Fibroblast of skin of left quadriceps (primary cell): ENCODE results near the gene KRTAP4-16.
"Not testable (repeated sequence)": the region's sequence is repeated elsewhere in the genome, so short reads cannot be mapped to it uniquely, and the experiment has no call there.

ENCODE experiments used
- DNase-seq, 2 experiments: peaks; one replicate each; pipeline ENCODE4 v3.0.0-alpha.2; 2013; ENCODE audit warnings: low read depth in 2 of 2

The KRTAP4-16 gene

GRCh38 chr17:41119696-41120690 lies 18.0 kb upstream of the KRTAP4-16 start:
- not testable (repeated sequence) for DNase-seq

GRCh38 chr17:41118721-41119120 lies 16.7 kb upstream of the KRTAP4-16 start:
- DNase-seq: no peak

GRCh38 chr17:41117846-41118386 lies 15.9 kb upstream of the KRTAP4-16 start, which contains the start of gene KRTAP4-11:
Gene KRTAP4-11 (minus strand): TSS chr17:41118373. CDS start chr17:41118315, 58 bp downstream.
- not testable (repeated sequence) for DNase-seq

GRCh38 chr17:41116297-41116696 lies 14.3 kb upstream of the KRTAP4-16 start:
- peak; percentile 24 to 33 for DNase-seq

GRCh38 chr17:41111151-41111885 lies 9.3 kb upstream of the KRTAP4-16 start:
- no peak for DNase-seq

DNA sequence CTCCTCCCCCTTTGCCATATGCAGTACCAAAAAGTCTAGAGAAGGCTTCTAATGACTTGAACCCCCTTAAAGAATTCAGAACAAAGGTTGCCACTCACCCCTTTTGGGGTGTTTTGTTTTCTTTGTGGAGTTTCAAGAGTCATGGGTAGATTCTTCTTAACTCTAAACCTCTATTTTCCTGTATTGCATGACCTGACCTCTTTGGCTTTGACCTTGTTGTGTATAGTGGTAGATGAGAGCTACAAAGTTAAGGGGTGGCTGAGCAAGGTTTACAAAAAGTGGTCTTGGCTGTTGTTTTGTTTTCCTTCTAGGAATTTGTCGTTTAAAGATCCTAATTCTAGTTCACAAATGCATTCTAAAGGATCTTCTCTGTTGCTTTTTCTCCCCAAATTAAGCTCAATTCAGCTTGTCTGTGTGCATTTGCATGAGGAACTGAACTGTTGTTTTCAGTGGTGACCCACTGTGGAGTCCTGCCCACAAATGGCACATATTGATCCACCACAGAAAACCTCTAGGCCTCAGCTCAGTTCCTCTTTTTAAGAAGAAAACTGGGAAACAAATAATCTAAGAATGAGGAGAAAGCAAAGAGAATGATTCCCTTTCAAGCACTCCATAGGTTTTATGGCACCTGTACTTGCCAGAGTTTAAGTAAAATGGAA lies 6.8 kb upstream of the KRTAP4-16 start:
- DNase-seq: not testable (repeated sequence)

GRCh38 chr17:41107941-41108450 lies 6.0 kb upstream of the KRTAP4-16 start:
- DNase-seq: no peak

GRCh38 chr17:41105347-41105746 lies 3.3 kb upstream of the KRTAP4-16 start, which contains the start of gene KRTAP4-9:
Gene KRTAP4-9 (plus strand): TSS chr17:41105389. CDS start chr17:41105389, 0 bp downstream.
- not testable (repeated sequence) for DNase-seq

- DNase-seq: peak; percentile 54 to 61
These were observed 2.5 kb upstream of the KRTAP4-16 start for GRCh38 chr17:41104386-41105038.

DNA sequence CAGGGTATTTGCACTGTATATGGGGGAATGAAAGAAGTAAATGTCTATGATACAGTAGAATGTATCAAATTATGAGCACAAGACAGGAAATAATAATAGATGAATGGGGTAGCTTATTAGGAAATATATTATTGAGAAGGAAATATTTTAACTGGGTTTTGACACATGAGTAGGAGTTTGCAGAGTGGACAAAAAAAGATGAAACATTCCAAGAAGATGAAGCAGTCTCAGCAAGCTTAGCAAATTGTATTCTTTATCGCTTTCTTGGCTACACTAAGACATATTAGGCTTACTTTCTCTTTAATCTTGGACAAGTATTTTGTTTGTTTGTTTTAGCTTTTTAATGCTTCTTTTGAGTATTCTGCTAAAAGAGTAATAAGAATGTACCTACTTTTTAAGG lies 1.9 kb upstream of the KRTAP4-16 start:
- no peak for DNase-seq

- peak; percentile 68 to 69 for DNase-seq
These were observed 2.1 kb downstream of the KRTAP4-16 start for GRCh38 chr17:41099682-41100480.

DNA sequence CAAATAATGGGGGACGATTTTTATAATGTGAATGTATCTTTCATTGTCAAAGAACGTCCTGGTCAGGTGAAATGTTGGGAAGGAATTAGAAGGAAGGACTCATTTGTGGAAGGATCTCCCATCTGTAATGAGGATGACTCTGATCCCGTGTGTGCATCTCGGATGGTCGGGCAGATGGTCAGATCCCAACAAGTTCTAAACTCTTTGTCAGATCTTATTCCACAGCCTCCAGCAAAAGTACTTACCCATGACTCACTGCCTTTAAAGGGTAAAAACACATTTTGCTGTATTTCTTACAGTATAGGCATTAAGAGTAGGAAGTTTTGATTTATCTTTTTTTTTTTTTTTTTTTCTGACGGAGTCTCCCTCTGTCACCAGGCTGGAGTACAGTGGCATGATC lies 3.5 kb downstream of the KRTAP4-16 start:
- DNase-seq: no peak

DNA sequence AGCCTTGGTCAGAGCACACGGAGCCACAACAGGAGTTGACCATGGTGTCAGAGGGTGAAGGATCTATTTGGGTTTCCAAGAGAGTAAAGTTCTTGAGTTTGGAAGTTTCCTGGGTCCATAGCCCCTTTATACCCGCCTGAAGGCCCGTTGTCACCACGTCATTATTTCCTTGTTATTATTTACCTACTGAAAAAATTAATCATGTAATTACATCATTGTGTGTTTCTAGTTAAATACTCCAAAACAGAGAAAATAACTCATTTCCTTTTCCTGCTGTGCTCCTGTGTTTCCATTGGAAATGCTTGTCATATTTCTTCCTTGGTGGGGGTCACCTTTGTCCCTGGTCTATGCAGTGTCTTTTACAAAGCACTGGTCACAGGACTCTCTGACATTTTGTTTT lies 4.0 kb downstream of the KRTAP4-16 start, which contains the start of gene KRTAP4-8:
Gene KRTAP4-8 (minus strand): TSS at position 101 of the 400 bp plus-strand sequence. CDS start 58 bp downstream, at position 43.
- DNase-seq: no peak

GRCh38 chr17:41096055-41096454 lies 6.0 kb downstream of the KRTAP4-16 start:
- DNase-seq: no peak

DNA sequence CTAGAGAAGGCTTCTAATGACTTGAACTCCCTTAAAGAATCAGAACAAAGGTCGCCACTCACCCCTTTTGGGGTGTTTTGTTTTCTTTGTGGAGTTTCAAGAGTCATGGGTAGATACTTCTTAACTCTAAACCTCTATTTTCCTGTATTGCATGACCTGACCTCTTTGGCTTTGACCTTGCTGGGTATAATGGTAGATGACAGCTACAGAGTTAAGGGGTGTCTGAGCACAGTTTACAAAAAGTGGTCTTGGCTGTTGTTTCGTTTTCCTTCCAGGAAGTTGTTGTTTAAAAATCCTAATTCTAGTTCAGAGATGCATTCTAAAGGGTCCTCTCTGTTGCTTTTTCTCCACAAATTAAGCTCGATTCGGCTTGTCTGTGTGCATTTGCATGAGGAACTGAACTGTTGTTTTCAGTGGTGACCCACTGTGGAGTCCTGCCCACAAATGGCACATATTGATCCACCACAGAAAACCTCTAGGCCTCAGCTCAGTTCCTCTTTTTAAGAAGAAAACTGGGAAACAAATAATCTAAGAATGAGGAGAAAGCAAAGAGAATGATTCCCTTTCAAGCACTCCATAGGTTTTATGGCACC lies 13.2 kb downstream of the KRTAP4-16 start:
- DNase-seq: not testable (repeated sequence)

DNA sequence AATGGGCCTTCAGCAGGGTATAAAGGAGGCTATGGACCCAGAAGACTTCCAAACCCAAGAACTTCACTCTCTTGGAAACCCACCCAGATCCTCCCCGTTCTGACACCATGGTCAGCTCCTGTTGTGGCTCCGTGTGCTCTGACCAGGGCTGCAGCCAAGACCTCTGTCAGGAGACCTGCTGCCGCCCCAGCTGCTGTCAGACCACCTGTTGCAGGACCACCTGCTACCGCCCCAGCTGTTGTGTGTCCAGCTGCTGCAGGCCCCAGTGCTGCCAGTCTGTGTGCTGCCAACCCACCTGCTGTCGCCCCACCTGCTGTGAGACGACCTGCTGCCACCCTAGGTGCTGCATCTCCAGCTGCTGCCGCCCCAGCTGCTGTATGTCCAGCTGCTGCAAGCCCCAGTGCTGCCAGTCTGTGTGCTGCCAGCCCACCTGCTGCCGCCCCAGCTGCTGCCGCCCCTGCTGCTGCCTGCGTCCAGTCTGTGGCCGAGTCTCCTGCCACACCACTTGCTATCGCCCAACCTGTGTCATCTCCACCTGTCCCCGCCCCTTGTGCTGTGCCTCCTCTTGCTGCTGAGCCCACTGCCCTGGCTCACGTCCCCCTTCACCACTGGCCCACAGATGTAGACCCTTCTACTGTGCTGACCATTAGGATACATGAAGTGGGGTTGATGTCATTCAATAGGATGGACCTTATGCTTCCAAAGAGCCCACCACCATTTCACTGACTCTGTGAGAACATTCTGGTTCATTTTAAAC lies 17.7 kb downstream of the KRTAP4-16 start, which contains the start of gene KRTAP4-7:
Gene KRTAP4-7 (plus strand): TSS at position 51 of the 757 bp plus-strand sequence. CDS start 57 bp downstream, at position 108.
- DNase-seq: not testable (repeated sequence)

DNA sequence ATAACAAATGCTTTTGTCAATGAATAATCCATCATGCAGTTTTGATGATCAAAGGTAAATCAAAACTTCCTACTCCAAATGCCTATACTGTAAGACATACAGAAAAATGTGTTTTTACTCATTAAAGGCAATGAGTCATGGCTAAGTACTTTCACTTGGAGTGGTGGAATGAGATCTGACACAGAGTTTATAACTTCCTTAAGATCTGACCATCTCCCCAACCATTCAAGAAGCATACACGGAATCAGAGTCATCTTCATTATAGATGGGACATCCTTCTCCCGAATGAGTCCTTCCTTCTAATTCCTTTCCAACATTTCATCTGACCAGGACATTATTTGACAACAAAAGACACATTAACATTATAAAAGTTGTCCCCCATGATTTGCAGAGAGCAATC lies 18.6 kb downstream of the KRTAP4-16 start:
- DNase-seq: peak in 1 of 2 experiments; percentile 51

DNA sequence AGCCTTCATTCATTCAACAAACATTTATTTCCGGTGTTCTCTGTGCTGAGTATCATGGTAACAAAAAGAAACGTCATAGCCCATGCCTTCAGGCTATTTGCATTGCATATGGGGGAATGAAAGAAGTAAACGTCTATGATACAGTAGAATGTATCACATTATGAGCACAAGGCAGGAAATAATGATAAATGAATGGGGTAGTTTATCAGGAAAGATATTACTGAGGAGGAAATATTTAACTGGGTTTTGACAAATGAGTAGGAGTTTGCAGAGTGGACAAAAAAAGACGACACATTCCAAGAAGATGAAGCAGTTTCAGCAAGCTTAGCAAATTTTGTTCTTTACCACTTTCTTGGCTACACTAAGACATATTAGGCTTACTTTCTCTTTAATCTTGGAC lies 19.4 kb downstream of the KRTAP4-16 start:
- no peak for DNase-seq
